Mesendoderm (in vitro differentiated cells): Measurements from ENCODE around the gene CTNNA1.
A peak's percentile ranks its signal among the peaks of the same experiment; 100 is the strongest.

ENCODE experiments used
- DNase-seq: peaks from one replicate; pipeline ENCODE4 v3.0.0; 2013
- H2AK5ac ChIP-seq: 2 replicates; pipeline ENCODE4 v1.6.1; 2013; ENCODE audit warnings: low read length, inconsistent platforms
- H2BK120ac ChIP-seq: 2 replicates; pipeline ENCODE4 v1.6.1; 2013; ENCODE audit warnings: low read depth, mild to moderate bottlenecking, low read length, moderate library complexity, mixed read lengths
- H2BK15ac ChIP-seq: replicated peaks from 2 replicates; pipeline ENCODE4 v1.6.1; 2013; ENCODE audit warnings: low read depth, mild to moderate bottlenecking, moderate library complexity
- H2BK5ac ChIP-seq: 2 replicates; pipeline ENCODE4 v1.6.1; 2013; ENCODE audit warnings: low read length, inconsistent platforms
- H3K18ac ChIP-seq: 2 replicates; pipeline ENCODE4 v1.6.1; 2013; ENCODE audit warnings: mild to moderate bottlenecking, low read length, mixed read lengths
- H3K23ac ChIP-seq: one replicate; pipeline ENCODE4 v1.6.1; 2013; ENCODE audit warnings: low read length
- H3K27ac ChIP-seq: 2 replicates; pipeline ENCODE4 v1.5.1; 2013; ENCODE audit warnings: low read depth, mild to moderate bottlenecking, inconsistent platforms, low read length, moderate library complexity
- H3K27me3 ChIP-seq: 2 replicates; pipeline ENCODE4 v1.6.1; 2013; ENCODE audit warnings: low read length, control low read depth, mild to moderate bottlenecking, inconsistent platforms; ENCODE audit not compliant: insufficient read depth, poor library complexity
- H3K36me3 ChIP-seq: 2 replicates; pipeline ENCODE4 v1.6.1; 2013; ENCODE audit warnings: low read length, inconsistent platforms; ENCODE audit not compliant: control insufficient read depth, insufficient read depth
- H3K4ac ChIP-seq: one replicate; pipeline ENCODE4 v1.6.1; 2013; ENCODE audit warnings: low read depth, mild to moderate bottlenecking, low read length, moderate library complexity
- H3K4me1 ChIP-seq: 2 replicates; pipeline ENCODE4 v1.6.1; 2013; ENCODE audit warnings: low read depth, low read length, inconsistent platforms; ENCODE audit not compliant: control insufficient read depth
- H3K4me2 ChIP-seq: 2 replicates; pipeline ENCODE4 v1.6.1; 2013; ENCODE audit warnings: low read length
- H3K4me3 ChIP-seq: 2 replicates; pipeline ENCODE4 v1.5.1; 2013; ENCODE audit warnings: mild to moderate bottlenecking, low read length
- H3K56ac ChIP-seq: one replicate; pipeline ENCODE4 v1.6.1; 2013; ENCODE audit warnings: low read length
- H3K79me1 ChIP-seq: 2 replicates; pipeline ENCODE4 v1.6.1; 2013; ENCODE audit warnings: low read length, inconsistent platforms
- H3K79me2 ChIP-seq: 2 replicates; pipeline ENCODE4 v1.6.1; 2013; ENCODE audit warnings: mild to moderate bottlenecking, low read length; ENCODE audit not compliant: control insufficient read depth, insufficient read depth
- H3K9ac ChIP-seq: 2 replicates; pipeline ENCODE4 v1.6.1; 2013; ENCODE audit warnings: low read length, inconsistent platforms
- H4K5ac ChIP-seq: one replicate; pipeline ENCODE4 v1.6.1; 2013; ENCODE audit warnings: low read length
- H4K8ac ChIP-seq: one replicate; pipeline ENCODE4 v1.6.1; 2013; ENCODE audit warnings: low read depth, mild to moderate bottlenecking, control low read depth, low read length, moderate library complexity
- WGBS: extraction: QIAGEN DNeasy Blood & Tissue Kit; methylation state at CpG from one replicate; pipeline ENCODE4 v1.1.7; 2013; ENCODE audit warnings: low lambda C conversion rate, missing lambda C conversion rate; ENCODE audit not compliant: insufficient coverage; ENCODE audit errors: extremely low coverage; 5-methylcytosine and 5-hydroxymethylcytosine counted together

The CTNNA1 gene

GRCh38 chr5:138874771-138875551 lies 121.7 kb downstream of the CTNNA1 start, which contains the start of gene LRRTM2:
TSS of gene LRRTM2 (minus strand) at chr5:138875335. CDS start at chr5:138874911, 424 bp downstream.
- Histone ChIP-seq H3K4me1 (peaks cover 2% of the 10 kb centered on the region), H2BK120ac (no peak within 1 kb of the TSS), H4K5ac (no peak within 1 kb of the TSS), H2BK5ac (no peak within 1 kb of the TSS), H4K8ac (no peak within 1 kb of the TSS), H3K56ac (no peak within 1 kb of the TSS), H3K4me3 (no peak within 1 kb of the TSS), H3K18ac (no peak within 1 kb of the TSS), H3K36me3 (no peaks in the 10 kb centered on the region), H2AK5ac (no peak within 1 kb of the TSS), H3K79me2 (peaks cover 29% of the 10 kb centered on the region), H3K4ac (no peak within 1 kb of the TSS), H3K27me3 (no peaks in the 10 kb centered on the region), H3K27ac (no peak within 1 kb of the TSS), H3K23ac (peak within 1 kb of the TSS; percentile 45), H3K79me1 (peaks cover 23% of the 10 kb centered on the region), H3K4me2 (no peak within 1 kb of the TSS), H3K9ac (no peak within 1 kb of the TSS), H2BK15ac (no peak within 1 kb of the TSS)
- no CpG with 5 or more reads among the region's 18 CpGs for WGBS
- no peak for DNase-seq

- peaks cover 2% of the 10 kb centered on the region for H3K4me1 ChIP-seq
- H3K56ac ChIP-seq: no peak overlapping the region
- no peaks in the 10 kb centered on the region for H3K27me3 ChIP-seq
- no CpG with 5 or more reads among the region's 2 CpGs for WGBS
- no peak overlapping the region for H3K4me2 ChIP-seq
- no peak overlapping the region for H2BK120ac ChIP-seq
- peaks cover 23% of the 10 kb centered on the region for H3K79me1 ChIP-seq
- DNase-seq: no peak
- no peak overlapping the region for H3K27ac ChIP-seq
- H2BK5ac ChIP-seq: no peak overlapping the region
- H3K9ac ChIP-seq: no peak overlapping the region
- H4K8ac ChIP-seq: no peak overlapping the region
- no peak overlapping the region for H3K4ac ChIP-seq
- H3K79me2 ChIP-seq: peaks cover 29% of the 10 kb centered on the region
- H3K36me3 ChIP-seq: no peaks in the 10 kb centered on the region
- H3K4me3 ChIP-seq: no peak overlapping the region
- no peak overlapping the region for H2BK15ac ChIP-seq
- H4K5ac ChIP-seq: no peak overlapping the region
- no peak overlapping the region for H2AK5ac ChIP-seq
- no peak overlapping the region for H3K23ac ChIP-seq
- no peak overlapping the region for H3K18ac ChIP-seq
These were observed 122.3 kb downstream of the CTNNA1 start for GRCh38 chr5:138875552-138875875.

GRCh38 chr5:138875946-138876345 lies 122.7 kb downstream of the CTNNA1 start:
- no peak overlapping the region for H3K27ac ChIP-seq
- no peak overlapping the region for H3K23ac ChIP-seq
- no peaks in the 10 kb centered on the region for H3K27me3 ChIP-seq
- H2AK5ac ChIP-seq: no peak overlapping the region
- no peak overlapping the region for H4K5ac ChIP-seq
- no peak overlapping the region for H2BK15ac ChIP-seq
- peaks cover 2% of the 10 kb centered on the region for H3K4me1 ChIP-seq
- no peak overlapping the region for H2BK5ac ChIP-seq
- H2BK120ac ChIP-seq: no peak overlapping the region
- no CpG with 5 or more reads among the region's 3 CpGs for WGBS
- H3K4me3 ChIP-seq: no peak overlapping the region
- no peak overlapping the region for H3K56ac ChIP-seq
- no peak overlapping the region for H3K18ac ChIP-seq
- no peak overlapping the region for H3K4ac ChIP-seq
- peaks cover 23% of the 10 kb centered on the region for H3K79me1 ChIP-seq
- H3K36me3 ChIP-seq: no peaks in the 10 kb centered on the region
- no peak overlapping the region for H3K9ac ChIP-seq
- no peak overlapping the region for H3K4me2 ChIP-seq
- peaks cover 30% of the 10 kb centered on the region for H3K79me2 ChIP-seq
- no peak overlapping the region for H4K8ac ChIP-seq
- no peak for DNase-seq

- H3K56ac ChIP-seq: no peak overlapping the region
- H3K23ac ChIP-seq: no peak overlapping the region
- H2BK15ac ChIP-seq: no peak overlapping the region
- no CpG with 5 or more reads among the region's 4 CpGs for WGBS
- no peaks in the 10 kb centered on the region for H3K27me3 ChIP-seq
- no peaks in the 10 kb centered on the region for H3K36me3 ChIP-seq
- no peak for DNase-seq
- peaks cover 6% of the 10 kb centered on the region for H3K4me1 ChIP-seq
- H3K9ac ChIP-seq: no peak overlapping the region
- H3K4ac ChIP-seq: no peak overlapping the region
- H4K5ac ChIP-seq: no peak overlapping the region
- H2BK5ac ChIP-seq: no peak overlapping the region
- no peak overlapping the region for H3K18ac ChIP-seq
- no peak overlapping the region for H3K27ac ChIP-seq
- peaks cover 31% of the 10 kb centered on the region for H3K79me2 ChIP-seq
- no peak overlapping the region for H3K4me2 ChIP-seq
- no peak overlapping the region for H2AK5ac ChIP-seq
- no peak overlapping the region for H4K8ac ChIP-seq
- no peak overlapping the region for H2BK120ac ChIP-seq
- peaks cover 23% of the 10 kb centered on the region for H3K79me1 ChIP-seq
- no peak overlapping the region for H3K4me3 ChIP-seq
These were observed 123.6 kb downstream of the CTNNA1 start for GRCh38 chr5:138876811-138877210.

GRCh38 chr5:138878437-138879235 lies 125.4 kb downstream of the CTNNA1 start:
- no peak overlapping the region for H3K18ac ChIP-seq
- no peak overlapping the region for H3K9ac ChIP-seq
- H3K4ac ChIP-seq: no peak overlapping the region
- H4K8ac ChIP-seq: no peak overlapping the region
- H3K79me1 ChIP-seq: peaks cover 24% of the 10 kb centered on the region
- H3K36me3 ChIP-seq: no peaks in the 10 kb centered on the region
- no peak overlapping the region for H2AK5ac ChIP-seq
- no peaks in the 10 kb centered on the region for H3K27me3 ChIP-seq
- no peak overlapping the region for H2BK5ac ChIP-seq
- H3K4me2 ChIP-seq: no peak overlapping the region
- H3K56ac ChIP-seq: no peak overlapping the region
- peaks cover 9% of the 10 kb centered on the region for H3K4me1 ChIP-seq
- H3K79me2 ChIP-seq: peaks cover 31% of the 10 kb centered on the region
- no peak overlapping the region for H4K5ac ChIP-seq
- no peak for DNase-seq
- H3K27ac ChIP-seq: no peak overlapping the region
- H2BK15ac ChIP-seq: no peak overlapping the region
- no peak overlapping the region for H3K4me3 ChIP-seq
- H2BK120ac ChIP-seq: no peak overlapping the region
- H3K23ac ChIP-seq: no peak overlapping the region
- no CpG with 5 or more reads among the region's 7 CpGs for WGBS
